ENCODE data around the gene TMEM41B. TPM values are rescaled to one million over a fixed set of nuclear protein-coding genes. Genes with fewer than 3 reads are reported as not detected.
"Not testable (repeated sequence)": the region's sequence is repeated elsewhere in the genome, so short reads cannot be mapped to it uniquely, and the experiment has no call there.

Gene TMEM41B
- total and polyA plus RNA-seq, 2 donors (not counting 1 experiment from before 2014, with no cell fraction given), result 43.7 to 59.1 TPM

GRCh38 chr11:9318442-9319376 is 4.3 kb upstream of the TMEM41B start:
- H4K20me1 ChIP-seq (ENCODE audit: control insufficient read depth, extremely low read depth, insufficient read depth, low read length); H3K4me2 ChIP-seq (ENCODE audit: extremely low read depth, insufficient read depth, low read length); H3K27ac ChIP-seq (ENCODE audit: insufficient read depth, low read length); H3K9me3 ChIP-seq (ENCODE audit: control insufficient read depth, insufficient read depth, low read depth, low read length); DNase-seq (ENCODE audit: low read depth in 2 of 2); H3K4me3 ChIP-seq (replicated peaks in 1 of 4; ENCODE audit: control extremely low read depth in 1 of 4, insufficient read depth in 1 of 4, low read depth in 3 of 4, low read length in 4 of 4); H3K9ac ChIP-seq (ENCODE audit: insufficient read depth, low read length); H2AFZ ChIP-seq (ENCODE audit: low read length); H3K36me3 ChIP-seq (ENCODE audit: control insufficient read depth, insufficient read depth, low read length); H3K4me1 ChIP-seq (ENCODE audit: control insufficient read depth, extremely low read depth, insufficient read depth, low read length); H3K27me3 ChIP-seq (ENCODE audit: control insufficient read depth, insufficient read depth, low read length); H3K79me2 ChIP-seq (ENCODE audit: control insufficient read depth, insufficient read depth, low read length): not testable (repeated sequence)

- peaks cover 29% of the 10 kb centered on the region for H3K79me2 ChIP-seq (ENCODE audit: control insufficient read depth, insufficient read depth, low read length)
- no peaks in the 10 kb centered on the region for H3K9me3 ChIP-seq (ENCODE audit: control insufficient read depth, insufficient read depth, low read depth, low read length)
- H3K36me3 ChIP-seq (ENCODE audit: control insufficient read depth, insufficient read depth, low read length), result no peaks in the 10 kb centered on the region
- no peak overlapping the region for H3K4me3 ChIP-seq (replicated peaks in 1 of 4; ENCODE audit: control extremely low read depth in 1 of 4, insufficient read depth in 1 of 4, low read depth in 3 of 4, low read length in 4 of 4)
- H3K27ac ChIP-seq (ENCODE audit: insufficient read depth, low read length), result no peak overlapping the region
- H2AFZ ChIP-seq (ENCODE audit: low read length), result no peak overlapping the region
- no peak overlapping the region for H3K4me2 ChIP-seq (ENCODE audit: extremely low read depth, insufficient read depth, low read length)
- no peaks in the 10 kb centered on the region for H4K20me1 ChIP-seq (ENCODE audit: control insufficient read depth, extremely low read depth, insufficient read depth, low read length)
- DNase-seq (ENCODE audit: low read depth in 2 of 2), result no peak
- no peak overlapping the region for H3K9ac ChIP-seq (ENCODE audit: insufficient read depth, low read length)
- TF ChIP-seq CTCF (conservative IDR thresholded peaks at IDR 0.05 in 1 of 2, IDR thresholded peaks at IDR 0.05 in 1 of 2; ENCODE audit: low read depth in 1 of 2, low read length in 2 of 2) (no peak), EZH2 (IDR thresholded peaks at IDR 0.05; ENCODE audit: low read length, missing control alignments) (no peak)
- no peaks in the 10 kb centered on the region for H3K27me3 ChIP-seq (ENCODE audit: control insufficient read depth, insufficient read depth, low read length)
- H3K4me1 ChIP-seq (ENCODE audit: control insufficient read depth, extremely low read depth, insufficient read depth, low read length), result peaks cover 6% of the 10 kb centered on the region
Measured at GRCh38 chr11:9316334-9316733, 1.9 kb upstream of the TMEM41B start.

DNA sequence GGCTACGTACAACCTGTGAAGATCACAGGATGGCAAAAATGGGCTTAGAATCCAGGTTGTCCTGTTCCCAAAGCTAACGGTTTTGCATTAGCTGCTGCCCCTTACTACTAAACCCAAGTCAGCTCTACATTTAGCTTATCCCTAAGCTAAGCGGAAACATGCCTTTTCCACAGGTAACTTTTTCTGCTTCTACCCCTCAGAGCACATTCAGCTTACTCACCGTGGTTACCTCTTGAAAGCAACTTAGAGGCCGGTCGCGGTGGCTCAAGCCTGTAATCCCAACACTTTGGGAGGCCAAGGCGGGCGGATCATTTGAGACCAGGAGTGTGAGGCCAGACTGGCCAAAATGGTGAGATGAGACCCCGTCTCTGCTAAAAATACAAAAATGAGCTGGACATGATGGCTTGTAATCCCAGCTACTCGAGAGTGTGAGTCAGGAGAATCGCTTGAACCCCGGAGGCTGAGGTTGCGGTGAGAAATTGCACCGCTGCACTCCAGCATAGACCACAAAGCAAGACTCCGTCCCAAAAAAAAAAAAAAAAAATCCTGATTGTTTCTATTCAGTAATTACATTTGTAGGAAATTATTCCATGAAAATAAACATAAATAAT is 790 bp upstream of the TMEM41B start:
- Histone ChIP-seq H3K4me3 (replicated peaks in 1 of 4; ENCODE audit: control extremely low read depth in 1 of 4, insufficient read depth in 1 of 4, low read depth in 3 of 4, low read length in 4 of 4) (peak overlapping the region; percentile 35 to 99 (median 52)), H3K9ac (ENCODE audit: insufficient read depth, low read length) (no peak overlapping the region), H3K4me2 (ENCODE audit: extremely low read depth, insufficient read depth, low read length) (peak overlapping the region; percentile 98), H3K4me1 (ENCODE audit: control insufficient read depth, extremely low read depth, insufficient read depth, low read length) (peaks cover 6% of the 10 kb centered on the region), H3K27me3 (ENCODE audit: control insufficient read depth, insufficient read depth, low read length) (no peaks in the 10 kb centered on the region), H3K27ac (ENCODE audit: insufficient read depth, low read length) (peak overlapping the region; percentile 94), H3K79me2 (ENCODE audit: control insufficient read depth, insufficient read depth, low read length) (peaks cover 38% of the 10 kb centered on the region), H4K20me1 (ENCODE audit: control insufficient read depth, extremely low read depth, insufficient read depth, low read length) (no peaks in the 10 kb centered on the region), H2AFZ (ENCODE audit: low read length) (peak overlapping the region; percentile 96), H3K36me3 (ENCODE audit: control insufficient read depth, insufficient read depth, low read length) (no peaks in the 10 kb centered on the region), H3K9me3 (ENCODE audit: control insufficient read depth, insufficient read depth, low read depth, low read length) (no peaks in the 10 kb centered on the region)
- peak in 1 of 2 donors; percentile 71 for DNase-seq (ENCODE audit: low read depth in 2 of 2)
- TF ChIP-seq CTCF (conservative IDR thresholded peaks at IDR 0.05 in 1 of 2, IDR thresholded peaks at IDR 0.05 in 1 of 2; ENCODE audit: low read depth in 1 of 2, low read length in 2 of 2) (no peak), EZH2 (IDR thresholded peaks at IDR 0.05; ENCODE audit: low read length, missing control alignments) (no peak)
